MM.1S (cell line): ENCODE data around the gene EPHA6.

Source experiments
- DNase-seq: peaks from one replicate; pipeline ENCODE4 v3.0.0-alpha.2; 2015
- H2AFZ ChIP-seq: fragments of 300-600 bp; sonication (generic); 2 replicates; pipeline ENCODE4 v1.6.0; 2016; ENCODE audit warnings: antibody characterized with exemption, low read length
- H3F3A ChIP-seq: fragments of 300-600 bp; sonication (generic); 2 replicates; pipeline ENCODE4 v1.6.1; 2016; ENCODE audit warnings: mild to moderate bottlenecking, antibody characterized with exemption, low read length, moderate library complexity, mixed read lengths; ENCODE audit not compliant: insufficient read depth
- H3K27ac ChIP-seq: fragments of 300-600 bp; sonication (generic); 2 replicates; pipeline ENCODE4 v1.5.1; 2016; ENCODE audit warnings: mild to moderate bottlenecking, low read length
- H3K27me3 ChIP-seq: fragments of 300-600 bp; sonication (generic); replicated peaks from 2 replicates; pipeline ENCODE4 v1.6.0; 2016; ENCODE audit warnings: low read length; ENCODE audit not compliant: insufficient read depth
- H3K36me3 ChIP-seq: fragments of 300-600 bp; sonication (generic); replicated peaks from 2 replicates; pipeline ENCODE4 v1.6.1; 2016; ENCODE audit warnings: mild to moderate bottlenecking, low read length, mixed read lengths; ENCODE audit not compliant: insufficient read depth
- H3K4me1 ChIP-seq: fragments of 300-600 bp; sonication (generic); 2 replicates; pipeline ENCODE4 v1.6.1; 2016; ENCODE audit warnings: low read length, mixed read lengths
- H3K4me2 ChIP-seq: fragments of 300-600 bp; sonication (generic); 2 replicates; pipeline ENCODE4 v1.6.0; 2016; ENCODE audit warnings: low read depth, low read length
- H3K4me3 ChIP-seq: fragments of 300-600 bp; sonication (generic); 2 replicates; pipeline ENCODE4 v1.5.1; 2016; ENCODE audit warnings: low read length, mixed read lengths
- H3K79me2 ChIP-seq: fragments of 300-600 bp; sonication (generic); 2 replicates; pipeline ENCODE4 v1.6.1; 2016; ENCODE audit warnings: mixed run types, low read length, mixed read lengths
- H3K9ac ChIP-seq: fragments of 300-600 bp; sonication (generic); 2 replicates; pipeline ENCODE4 v1.6.1; 2016; ENCODE audit warnings: low read length, mixed read lengths
- H3K9me2 ChIP-seq: fragments of 300-600 bp; sonication (generic); replicated peaks from 2 replicates; pipeline ENCODE4 v1.6.1; 2016; ENCODE audit warnings: mild to moderate bottlenecking, low read length, mixed read lengths; ENCODE audit not compliant: insufficient read depth
- H3K9me3 ChIP-seq: fragments of 300-600 bp; sonication (generic); replicated peaks from 2 replicates; pipeline ENCODE4 v1.6.1; 2016; ENCODE audit warnings: mild to moderate bottlenecking, low read length, mixed read lengths; ENCODE audit not compliant: insufficient read depth
- H4K20me1 ChIP-seq: fragments of 300-600 bp; sonication (generic); 2 replicates; pipeline ENCODE4 v1.6.1; 2016; ENCODE audit warnings: mild to moderate bottlenecking, low read length, moderate library complexity, mixed read lengths; ENCODE audit not compliant: insufficient read depth
- EZH2 ChIP-seq: fragments of 300-600 bp; sonication (generic); optimal IDR thresholded peaks from 2 replicates; pipeline ENCODE3; 2017; ENCODE audit warnings: low read depth, mild to moderate bottlenecking, antibody characterized with exemption, low read length, mixed read lengths
- EZH2phosphoT487 ChIP-seq: fragments of 300-600 bp; sonication (generic); IDR thresholded peaks from 2 replicates; pipeline ENCODE4 v1.6.1; 2018; ENCODE audit warnings: antibody characterized with exemption, low read length
- TF ChIP-seq, protein P1 (sequence below): fragments of 300-600 bp; sonication (generic); IDR thresholded peaks from 2 replicates; pipeline ENCODE4 v1.5.1; 2016; ENCODE audit warnings: antibody characterized with exemption, low read length, mixed read lengths

EPHA6 gene

DNA sequence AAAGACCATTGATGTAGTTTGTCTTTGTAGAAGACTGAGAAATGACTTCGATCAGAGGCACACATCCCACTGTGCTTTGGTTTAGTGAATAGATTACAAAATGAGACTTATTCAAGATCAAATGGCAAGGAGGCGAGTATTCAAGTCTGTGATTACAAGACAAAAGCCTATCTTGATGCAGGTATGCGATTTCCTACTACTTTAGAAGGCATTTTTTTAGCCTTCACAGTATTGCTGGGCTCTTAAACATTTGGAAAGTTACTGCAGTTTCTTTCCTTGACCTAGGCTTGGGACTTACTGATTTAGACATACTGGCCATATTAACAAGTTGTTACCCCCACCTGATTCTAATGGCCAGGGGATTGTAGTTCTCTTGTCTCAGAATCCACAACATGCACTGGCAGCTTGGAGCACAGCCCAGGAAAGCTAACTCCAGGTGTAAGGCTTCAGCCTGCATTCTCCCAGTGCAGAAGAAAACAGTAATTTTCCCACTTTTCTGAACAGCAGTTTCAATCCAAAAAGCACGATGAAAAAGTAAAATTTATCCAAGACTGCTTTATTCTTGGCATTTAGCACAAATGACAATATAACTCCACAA is 311.6 kb downstream of the EPHA6 start:
- Histone ChIP-seq H3K27me3 (no peaks in the 10 kb centered on the region), H3K27ac (no peak overlapping the region), H3K4me2 (no peak overlapping the region), H3K36me3 (no peaks in the 10 kb centered on the region), H3K9me3 (no peaks in the 10 kb centered on the region), H3K9me2 (no peaks in the 10 kb centered on the region), H3F3A (no peaks in the 10 kb centered on the region), H3K9ac (no peak overlapping the region), H2AFZ (no peak overlapping the region), H3K4me3 (no peak overlapping the region), H4K20me1 (no peaks in the 10 kb centered on the region), H3K4me1 (no peaks in the 10 kb centered on the region), H3K79me2 (no peaks in the 10 kb centered on the region)
- TF ChIP-seq EZH2phosphoT487 = no peak
- TF ChIP-seq, protein P1, sequence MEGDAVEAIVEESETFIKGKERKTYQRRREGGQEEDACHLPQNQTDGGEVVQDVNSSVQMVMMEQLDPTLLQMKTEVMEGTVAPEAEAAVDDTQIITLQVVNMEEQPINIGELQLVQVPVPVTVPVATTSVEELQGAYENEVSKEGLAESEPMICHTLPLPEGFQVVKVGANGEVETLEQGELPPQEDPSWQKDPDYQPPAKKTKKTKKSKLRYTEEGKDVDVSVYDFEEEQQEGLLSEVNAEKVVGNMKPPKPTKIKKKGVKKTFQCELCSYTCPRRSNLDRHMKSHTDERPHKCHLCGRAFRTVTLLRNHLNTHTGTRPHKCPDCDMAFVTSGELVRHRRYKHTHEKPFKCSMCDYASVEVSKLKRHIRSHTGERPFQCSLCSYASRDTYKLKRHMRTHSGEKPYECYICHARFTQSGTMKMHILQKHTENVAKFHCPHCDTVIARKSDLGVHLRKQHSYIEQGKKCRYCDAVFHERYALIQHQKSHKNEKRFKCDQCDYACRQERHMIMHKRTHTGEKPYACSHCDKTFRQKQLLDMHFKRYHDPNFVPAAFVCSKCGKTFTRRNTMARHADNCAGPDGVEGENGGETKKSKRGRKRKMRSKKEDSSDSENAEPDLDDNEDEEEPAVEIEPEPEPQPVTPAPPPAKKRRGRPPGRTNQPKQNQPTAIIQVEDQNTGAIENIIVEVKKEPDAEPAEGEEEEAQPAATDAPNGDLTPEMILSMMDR = no peak
- TF ChIP-seq EZH2 = no peak
- no peak for DNase-seq

DNA sequence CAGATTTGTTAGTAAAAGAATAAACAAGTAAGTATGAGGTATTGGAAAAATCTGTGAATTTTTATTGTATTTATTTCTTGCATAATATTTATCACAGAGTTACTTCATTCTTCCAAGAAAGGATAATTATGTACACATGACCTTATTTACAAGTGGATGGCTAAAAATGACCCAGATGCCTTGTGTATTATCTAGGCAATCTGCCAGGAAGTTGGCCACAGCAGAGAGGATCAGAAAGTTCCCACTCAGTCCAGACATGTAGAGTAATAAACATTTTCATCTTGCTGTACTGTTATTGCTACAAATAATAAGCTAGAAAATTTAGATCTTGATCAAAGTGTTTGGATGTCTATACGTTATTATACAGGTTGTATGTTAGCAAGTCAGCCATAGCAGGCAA is 317.1 kb downstream of the EPHA6 start:
- H3K4me1 ChIP-seq = no peaks in the 10 kb centered on the region
- H3K9me2 ChIP-seq = no peaks in the 10 kb centered on the region
- no peaks in the 10 kb centered on the region for H3F3A ChIP-seq
- no peak overlapping the region for H3K9ac ChIP-seq
- no peak for DNase-seq
- no peaks in the 10 kb centered on the region for H3K9me3 ChIP-seq
- H2AFZ ChIP-seq = no peak overlapping the region
- H3K4me3 ChIP-seq = no peak overlapping the region
- no peaks in the 10 kb centered on the region for H3K27me3 ChIP-seq
- H3K27ac ChIP-seq = no peak overlapping the region
- no peaks in the 10 kb centered on the region for H3K79me2 ChIP-seq
- H3K4me2 ChIP-seq = no peak overlapping the region
- no peaks in the 10 kb centered on the region for H4K20me1 ChIP-seq
- H3K36me3 ChIP-seq = no peaks in the 10 kb centered on the region
- TF ChIP-seq EZH2 (no peak), EZH2phosphoT487 (no peak)
- TF ChIP-seq, protein P1 = no peak

DNA sequence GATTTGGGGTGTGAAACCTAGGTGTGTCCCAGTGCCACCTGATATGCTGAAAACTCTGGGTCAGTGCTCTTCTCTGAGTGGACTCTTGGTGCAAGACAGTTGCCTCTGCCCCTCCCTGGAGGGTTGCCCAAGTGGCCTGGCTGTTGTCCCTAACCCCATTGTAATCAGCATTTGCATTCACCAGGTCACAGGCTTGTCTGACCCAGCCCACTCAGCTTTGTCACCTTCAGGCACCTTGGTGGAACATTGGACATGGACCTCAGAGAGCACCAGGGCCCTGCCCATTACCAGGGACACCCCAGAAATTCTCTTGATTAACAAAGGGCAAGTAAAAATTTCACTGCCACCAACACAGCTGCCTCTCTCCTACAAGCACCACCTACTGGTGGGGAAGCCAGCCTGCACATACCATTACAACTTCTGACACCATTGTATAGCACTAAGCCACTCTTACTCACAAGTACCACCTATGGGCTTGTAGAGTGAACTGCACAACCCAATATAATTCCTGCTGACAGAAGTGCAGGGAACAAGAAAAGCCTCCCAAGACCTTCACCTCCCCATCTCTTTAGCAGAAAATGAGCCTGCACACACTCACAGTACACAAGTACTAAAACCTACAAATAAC is 324.6 kb downstream of the EPHA6 start:
- Histone ChIP-seq H3K4me2 (no peak overlapping the region), H3K27me3 (no peaks in the 10 kb centered on the region), H3F3A (no peaks in the 10 kb centered on the region), H3K4me1 (no peaks in the 10 kb centered on the region), H3K27ac (no peak overlapping the region), H3K9ac (no peak overlapping the region), H2AFZ (no peak overlapping the region), H3K79me2 (no peaks in the 10 kb centered on the region), H4K20me1 (no peaks in the 10 kb centered on the region), H3K4me3 (no peak overlapping the region), H3K9me3 (no peaks in the 10 kb centered on the region), H3K36me3 (no peaks in the 10 kb centered on the region), H3K9me2 (no peaks in the 10 kb centered on the region)
- DNase-seq = peak; percentile 30
- TF ChIP-seq EZH2 (no peak), EZH2phosphoT487 (no peak)
- TF ChIP-seq, protein P1 = peak; percentile 36
